ENCODE measurements around the gene ITGB3BP. TPM values are rescaled to one million over a fixed set of nuclear protein-coding genes. Genes with fewer than 3 reads are reported as not detected.
A peak's percentile ranks its signal among the peaks of the same experiment; 100 is the strongest.

Gene ITGB3BP
- total RNA-seq, 1 experiment from 2014 or later = 50.2 TPM

- H3K9me3 Mint-ChIP-seq = peaks cover 22% of the 10 kb centered on the region
- ATAC-seq (no peak), DNase-seq (ENCODE audit: low spot score) (no peak)
- no peaks in the 10 kb centered on the region for H3K27me3 Mint-ChIP-seq (ENCODE audit: low read depth)
- ChIA-PET CTCF (no interaction called here), POLR2A (no interaction called here)
- no peak overlapping the region for H3K27ac Mint-ChIP-seq
- H3K36me3 Mint-ChIP-seq = peaks cover 23% of the 10 kb centered on the region
- H3K4me3 Mint-ChIP-seq = no peak overlapping the region
- H3K4me1 Mint-ChIP-seq = no peaks in the 10 kb centered on the region
- TF ChIP-seq IRF2 (CRISPR knock-in tag; IDR thresholded peaks at IDR 0.05; ENCODE audit: borderline replicate concordance, low read depth) = no peak
- peak; percentile 77 for TF ChIP-seq GTF2I (CRISPR knock-in tag; conservative IDR thresholded peaks at IDR 0.05)
These were observed 61.3 kb downstream of the ITGB3BP start for GRCh38 chr1:63461661-63462230.

- H3K4me1 Mint-ChIP-seq = no peaks in the 10 kb centered on the region
- DNase-seq (ENCODE audit: low spot score) (no peak), ATAC-seq (no peak)
- H3K9me3 Mint-ChIP-seq = peaks cover 22% of the 10 kb centered on the region
- H3K4me3 Mint-ChIP-seq = no peak overlapping the region
- no peaks in the 10 kb centered on the region for H3K27me3 Mint-ChIP-seq (ENCODE audit: low read depth)
- peaks cover 23% of the 10 kb centered on the region for H3K36me3 Mint-ChIP-seq
- TF ChIP-seq SOX15 (CRISPR knock-in tag; IDR thresholded peaks at IDR 0.05) = no peak
- TF ChIP-seq ZNF396 (CRISPR knock-in tag; IDR thresholded peaks at IDR 0.05; ENCODE audit: borderline replicate concordance) = no peak
- no peak for TF ChIP-seq MXD4 (CRISPR knock-in tag; IDR thresholded peaks at IDR 0.05; ENCODE audit: borderline replicate concordance)
- no peak for TF ChIP-seq GTF2I (CRISPR knock-in tag; conservative IDR thresholded peaks at IDR 0.05)
- no peak for TF ChIP-seq NR2C2 (CRISPR knock-in tag; IDR thresholded peaks at IDR 0.05)
- no peak for TF ChIP-seq ATF6 (CRISPR knock-in tag; IDR thresholded peaks at IDR 0.05)
- TF ChIP-seq PRDM15 (CRISPR knock-in tag; IDR thresholded peaks at IDR 0.05) = no peak
- TF ChIP-seq EMX1 (CRISPR knock-in tag; IDR thresholded peaks at IDR 0.05) = no peak
- ChIA-PET POLR2A (no interaction called here), CTCF (no interaction called here)
- H3K27ac Mint-ChIP-seq = no peak overlapping the region
These were observed 64.3 kb downstream of the ITGB3BP start for GRCh38 chr1:63458750-63459149.

GRCh38 chr1:63454269-63454668 is 68.8 kb downstream of the ITGB3BP start:
- DNase-seq (ENCODE audit: low spot score) (no peak), ATAC-seq (no peak)
- Mint-ChIP-seq H3K27me3 (ENCODE audit: low read depth) (no peaks in the 10 kb centered on the region), H3K27ac (no peak overlapping the region), H3K4me3 (no peak overlapping the region), H3K9me3 (no peaks in the 10 kb centered on the region), H3K4me1 (no peaks in the 10 kb centered on the region), H3K36me3 (0 out of 2 replicates have a peak, but pooled peaks cover 2% of the 10 kb centered on the region)
- ChIA-PET CTCF (interaction anchor here (1.0 to 1.2 kb wide), 3 partner anchors 8 to 449 kb away, joined by 3 to 4 read pairs (median 4); no protein-coding TSS in a partner anchor), POLR2A (no interaction called here)
- TF ChIP-seq MXD4 (CRISPR knock-in tag; IDR thresholded peaks at IDR 0.05; ENCODE audit: borderline replicate concordance) = no peak
- TF ChIP-seq ATF3 (CRISPR knock-in tag; conservative IDR thresholded peaks at IDR 0.05) = no peak
- no peak for TF ChIP-seq AR (CRISPR knock-in tag; IDR thresholded peaks at IDR 0.05)
- TF ChIP-seq EMX1 (CRISPR knock-in tag; IDR thresholded peaks at IDR 0.05) = no peak
- TF ChIP-seq E2F1 (CRISPR knock-in tag; IDR thresholded peaks at IDR 0.05) = no peak
- TF ChIP-seq ZNF425 (CRISPR knock-in tag; conservative IDR thresholded peaks at IDR 0.05) = no peak
- TF ChIP-seq RORB (CRISPR knock-in tag; IDR thresholded peaks at IDR 0.05) = no peak
- no peak for TF ChIP-seq E2F4 (CRISPR knock-in tag; IDR thresholded peaks at IDR 0.05; ENCODE audit: borderline replicate concordance, low read depth)
